ENCODE results near the gene NELL1.
"Not testable (repeated sequence)": the region's sequence is repeated elsewhere in the genome, so short reads cannot be mapped to it uniquely, and the experiment has no call there.

DNA sequence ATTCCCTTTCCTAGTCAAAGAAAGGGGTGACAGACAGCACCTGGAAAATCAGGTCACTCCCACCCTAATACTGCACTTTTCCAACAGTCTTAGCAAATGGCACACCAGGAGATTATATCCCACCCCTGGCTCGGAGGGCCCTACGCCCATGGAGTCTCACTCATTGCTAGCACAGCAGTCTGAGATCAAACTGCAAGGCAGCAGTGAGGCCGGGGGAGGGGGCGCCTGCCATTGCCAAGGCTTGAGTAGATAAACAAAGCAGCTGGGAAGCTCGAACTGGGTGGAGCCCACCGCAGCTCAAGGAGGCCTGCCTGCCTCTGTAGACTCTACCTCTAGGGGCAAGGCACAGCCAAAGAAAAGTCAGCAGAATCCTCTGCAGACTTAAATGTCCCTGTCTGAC lies 602.8 kb downstream of the NELL1 start:
- not testable (repeated sequence) for TF ChIP-seq POLR2AphosphoS5 (IDR thresholded peaks at IDR 0.05; ENCODE audit: borderline replicate concordance, low read depth, low read length); EZH2 (IDR thresholded peaks at IDR 0.05); FOXP2 (optimal IDR thresholded peaks at IDR 0.05; ENCODE audit: control extremely low read depth, extremely low read length, insufficient read depth)

Measured in SK-N-MC (cell line).